HEK293 (cell line): ENCODE measurements around the gene C16orf92.

Source experiments
- CTCF ChIA-PET: fragments of 350-600 bp; formaldehyde crosslinking; extraction: SDS; loops from one replicate; lab custom pipeline; 2021; ENCODE audit warnings: antibody characterized with exemption; lab: Yijun Ruan, JAX
- POLR2A ChIA-PET: fragments of 300-600 bp; formaldehyde crosslinking; extraction: SDS; loops from one replicate; lab custom pipeline; 2020; ENCODE audit warnings: antibody characterized with exemption, inconsistent platforms; lab: Yijun Ruan, JAX
- H3K27ac ChIP-seq: fragments of 200-500 bp; sonication (Bioruptor generic); 2 replicates; pipeline ENCODE4 v1.5.1; 2014; ENCODE audit warnings: low read depth, low read length, control low read depth, inconsistent platforms; ENCODE audit errors: extremely low read depth
- H3K36me3 ChIP-seq, 2 experiments: fragments of 200-500 bp in 1 of 2; sonication (Bioruptor generic) in 1 of 2; 1 replicate in 1 of 2; 2 replicates in 1 of 2; pipeline ENCODE4 v1.5.1; 2014 to 2017; ENCODE audit warnings: inconsistent platforms in 2 of 2, low read length in 2 of 2; ENCODE audit not compliant: control insufficient read depth in 2 of 2, insufficient read depth in 1 of 2
- H3K4me1 ChIP-seq: fragments of 200-500 bp; sonication (Bioruptor generic); 2 replicates; pipeline ENCODE4 v1.5.1; 2014; ENCODE audit warnings: mild to moderate bottlenecking, low read length, inconsistent platforms; ENCODE audit not compliant: control insufficient read depth, insufficient read depth
- H3K4me3 ChIP-seq: 2 replicates; pipeline ENCODE4 v1.5.1; 2011; ENCODE audit warnings: low read depth, mild to moderate bottlenecking, control low read depth, low read length, moderate library complexity
- H3K9me3 ChIP-seq: fragments of 200-500 bp; sonication (Bioruptor generic); 2 replicates; pipeline ENCODE4 v1.5.1; 2014; ENCODE audit warnings: low read depth, low read length, inconsistent platforms; ENCODE audit not compliant: control insufficient read depth, insufficient read depth
- IKZF3 ChIP-seq: fragments of 450-650 bp; IDR thresholded peaks from 2 replicates; pipeline ENCODE4 v1.5.0; 2018; ENCODE audit warnings: missing biosample characterization, mild to moderate bottlenecking, missing genetic modification characterization, moderate library complexity
- MZF1 ChIP-seq: fragments of 450-650 bp; formaldehyde crosslinking; IDR thresholded peaks from 2 replicates; pipeline ENCODE4 v1.5.1; 2017; ENCODE audit warnings: missing biosample characterization, missing genetic modification characterization, borderline replicate concordance
- SCRT1 ChIP-seq: fragments of 450-650 bp; formaldehyde crosslinking; IDR thresholded peaks from 2 replicates; pipeline ENCODE4 v1.5.1; 2016; ENCODE audit warnings: missing biosample characterization, missing genetic modification characterization, borderline replicate concordance
- TRIM28 ChIP-seq: IDR thresholded peaks from 2 replicates; pipeline ENCODE4 v1.6.1; 2011; ENCODE audit warnings: low read length, control low read depth, borderline replicate concordance
- ZNF16 ChIP-seq: fragments of 450-650 bp; formaldehyde crosslinking; IDR thresholded peaks from 2 replicates; pipeline ENCODE4 v1.5.1; 2016; ENCODE audit warnings: low read depth, missing biosample characterization, missing genetic modification characterization
- ZNF184 ChIP-seq: fragments of 450-650 bp; IDR thresholded peaks from 2 replicates; pipeline ENCODE4 v1.5.1; 2018; ENCODE audit warnings: missing biosample characterization, mild to moderate bottlenecking, missing genetic modification characterization
- ZNF2 ChIP-seq: fragments of 450-650 bp; formaldehyde crosslinking; IDR thresholded peaks from 2 replicates; pipeline ENCODE4 v1.5.1; 2016; ENCODE audit warnings: missing biosample characterization, missing genetic modification characterization
- ZNF354C ChIP-seq: fragments of 450-650 bp; formaldehyde crosslinking; IDR thresholded peaks from 2 replicates; pipeline ENCODE4 v1.5.1; 2016; ENCODE audit warnings: missing biosample characterization, missing genetic modification characterization, low read depth, borderline replicate concordance
- ZNF423 ChIP-seq: fragments of 450-650 bp; formaldehyde crosslinking; IDR thresholded peaks from 2 replicates; pipeline ENCODE4 v1.5.1; 2016; ENCODE audit warnings: missing biosample characterization, missing genetic modification characterization
- ZNF48 ChIP-seq: fragments of 450-650 bp; formaldehyde crosslinking; IDR thresholded peaks from 2 replicates; pipeline ENCODE4 v1.5.1; 2016; ENCODE audit warnings: missing biosample characterization, missing genetic modification characterization
- ZNF600 ChIP-seq: fragments of 450-650 bp; formaldehyde crosslinking; IDR thresholded peaks from 2 replicates; pipeline ENCODE4 v1.5.1; 2016; ENCODE audit warnings: missing biosample characterization, missing genetic modification characterization
- ZNF623 ChIP-seq: fragments of 450-650 bp; formaldehyde crosslinking; IDR thresholded peaks from 2 replicates; pipeline ENCODE4 v1.5.1; 2016; ENCODE audit warnings: missing biosample characterization, missing genetic modification characterization
- TF ChIP-seq, protein P1 (sequence below): fragments of 450-650 bp; formaldehyde crosslinking; IDR thresholded peaks from 2 replicates; pipeline ENCODE4 v1.5.1; 2016; ENCODE audit warnings: missing biosample characterization, missing genetic modification characterization
- TF ChIP-seq, protein P2 (sequence below): fragments of 450-650 bp; IDR thresholded peaks from 2 replicates; pipeline ENCODE4 v1.5.1; 2018; ENCODE audit warnings: missing biosample characterization, missing genetic modification characterization

Gene C16orf92

DNA sequence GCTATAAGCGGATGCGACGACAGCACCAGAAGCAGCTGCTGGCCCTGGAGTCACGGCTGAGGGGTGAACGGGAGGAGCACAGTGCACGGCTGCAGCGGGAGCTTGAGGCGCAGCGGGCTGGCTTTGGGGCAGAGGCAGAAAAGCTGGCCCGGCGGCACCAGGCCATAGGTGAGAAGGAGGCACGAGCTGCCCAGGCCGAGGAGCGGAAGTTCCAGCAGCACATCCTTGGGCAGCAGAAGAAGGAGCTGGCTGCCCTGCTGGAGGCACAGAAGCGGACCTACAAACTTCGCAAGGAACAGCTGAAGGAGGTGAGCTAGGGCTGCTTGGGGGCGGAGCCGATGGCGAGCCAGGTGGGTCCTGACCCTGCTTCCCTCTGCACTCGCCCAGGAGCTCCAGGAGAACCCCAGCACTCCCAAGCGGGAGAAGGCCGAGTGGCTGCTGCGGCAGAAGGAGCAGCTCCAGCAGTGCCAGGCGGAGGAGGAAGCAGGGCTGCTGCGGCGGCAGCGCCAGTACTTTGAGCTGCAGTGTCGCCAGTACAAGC, 37.7 kb upstream of the C16orf92 start:
- ChIA-PET POLR2A (interaction anchor here (0.5 to 2.7 kb wide), 6 partner anchors 9 to 86 kb away, joined by 3 to 22 read pairs (median 5); partner anchors contain the start of genes HIRIP3, SEZ6L2 and TAOK2), CTCF (interaction anchor here (0.6 to 1.4 kb wide), 2 partner anchors 9 to 46 kb away, joined by 4 to 5 read pairs; no protein-coding TSS in a partner anchor)

DNA sequence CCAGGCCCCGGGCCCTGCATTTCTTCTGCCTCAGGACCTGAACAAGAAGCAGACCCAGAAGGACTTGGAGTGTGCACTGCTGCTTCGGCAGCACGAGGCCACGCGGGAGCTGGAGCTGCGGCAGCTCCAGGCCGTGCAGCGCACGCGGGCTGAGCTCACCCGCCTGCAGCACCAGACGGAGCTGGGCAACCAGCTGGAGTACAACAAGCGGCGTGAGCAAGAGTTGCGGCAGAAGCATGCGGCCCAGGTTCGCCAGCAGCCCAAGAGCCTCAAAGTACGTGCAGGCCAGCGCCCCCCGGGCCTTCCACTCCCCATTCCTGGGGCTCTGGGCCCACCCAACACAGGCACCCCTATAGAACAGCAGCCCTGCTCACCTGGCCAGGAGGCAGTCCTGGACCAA, 36.8 kb upstream of the C16orf92 start:
- CTCF ChIA-PET = no interaction called here
- POLR2A ChIA-PET = interaction anchor here (0.8 to 2.9 kb wide), 6 partner anchors 8 to 73 kb away, joined by 3 to 22 read pairs (median 6); partner anchors contain the start of genes HIRIP3, KCTD13 and TAOK2
- Histone ChIP-seq H3K9me3 (no peaks in the 10 kb centered on the region), H3K4me1 (no peaks in the 10 kb centered on the region), H3K27ac (no peak overlapping the region), H3K36me3 (peaks cover 52 to 100% of the 10 kb centered on the region in 2 experiments), H3K4me3 (no peak overlapping the region)
- TF ChIP-seq, protein P1, sequence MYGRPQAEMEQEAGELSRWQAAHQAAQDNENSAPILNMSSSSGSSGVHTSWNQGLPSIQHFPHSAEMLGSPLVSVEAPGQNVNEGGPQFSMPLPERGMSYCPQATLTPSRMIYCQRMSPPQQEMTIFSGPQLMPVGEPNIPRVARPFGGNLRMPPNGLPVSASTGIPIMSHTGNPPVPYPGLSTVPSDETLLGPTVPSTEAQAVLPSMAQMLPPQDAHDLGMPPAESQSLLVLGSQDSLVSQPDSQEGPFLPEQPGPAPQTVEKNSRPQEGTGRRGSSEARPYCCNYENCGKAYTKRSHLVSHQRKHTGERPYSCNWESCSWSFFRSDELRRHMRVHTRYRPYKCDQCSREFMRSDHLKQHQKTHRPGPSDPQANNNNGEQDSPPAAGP = no peak
- 0 out of 2 replicates have a peak, but pooled peaks have one; percentile 17 for TF ChIP-seq ZNF2 (tag by site-specific recombination)
- no peak for TF ChIP-seq ZNF184 (tag by site-specific recombination)

More for the DNA sequence above, 37.7 kb upstream of the C16orf92 start:
- no peaks in the 10 kb centered on the region for H3K4me1 ChIP-seq
- H3K4me3 ChIP-seq = no peak overlapping the region
- no peak for TF ChIP-seq IKZF3 (tag by site-specific recombination)
- TF ChIP-seq ZNF354C = no peak
- TF ChIP-seq MZF1 (tag by site-specific recombination) = no peak
- no peak for TF ChIP-seq ZNF623 (tag by site-specific recombination)
- TF ChIP-seq ZNF16 (tag by site-specific recombination) = no peak
- TF ChIP-seq ZNF48 (tag by site-specific recombination) = no peak
- TF ChIP-seq TRIM28 = no peak
- no peak for TF ChIP-seq ZNF423 (tag by site-specific recombination)
- TF ChIP-seq ZNF600 (tag by site-specific recombination) = no peak
- peaks cover 52 to 100% of the 10 kb centered on the region in 2 experiments for H3K36me3 ChIP-seq
- no peaks in the 10 kb centered on the region for H3K9me3 ChIP-seq
- H3K27ac ChIP-seq = no peak overlapping the region

DNA sequence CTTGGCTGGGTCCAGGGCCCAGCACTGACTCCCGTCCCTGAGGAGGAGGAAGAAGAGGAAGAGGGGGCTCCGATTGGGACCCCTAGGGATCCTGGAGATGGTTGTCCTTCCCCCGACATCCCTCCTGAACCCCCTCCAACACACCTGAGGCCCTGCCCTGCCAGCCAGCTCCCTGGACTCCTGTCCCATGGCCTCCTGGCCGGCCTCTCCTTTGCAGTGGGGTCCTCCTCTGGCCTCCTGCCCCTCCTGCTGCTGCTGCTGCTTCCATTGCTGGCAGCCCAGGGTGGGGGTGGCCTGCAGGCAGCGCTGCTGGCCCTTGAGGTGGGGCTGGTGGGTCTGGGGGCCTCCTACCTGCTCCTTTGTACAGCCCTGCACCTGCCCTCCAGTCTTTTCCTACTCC, 36.1 kb upstream of the C16orf92 start:
- no peak overlapping the region for H3K4me3 ChIP-seq
- no peaks in the 10 kb centered on the region for H3K4me1 ChIP-seq
- peaks cover 45 to 100% of the 10 kb centered on the region in 2 experiments for H3K36me3 ChIP-seq
- ChIA-PET POLR2A (interaction anchor here (0.7 to 2.9 kb wide), 5 partner anchors 9 to 73 kb away, joined by 3 to 22 read pairs (median 7); partner anchors contain the start of genes HIRIP3, INO80E, KCTD13 and TAOK2), CTCF (interaction anchor here (0.5 kb wide), 1 partner anchor 45 kb away, joined by 4 read pairs; no protein-coding TSS in a partner anchor)
- H3K27ac ChIP-seq = no peak overlapping the region
- no peak for TF ChIP-seq SCRT1 (tag by site-specific recombination)
- TF ChIP-seq, protein P2, sequence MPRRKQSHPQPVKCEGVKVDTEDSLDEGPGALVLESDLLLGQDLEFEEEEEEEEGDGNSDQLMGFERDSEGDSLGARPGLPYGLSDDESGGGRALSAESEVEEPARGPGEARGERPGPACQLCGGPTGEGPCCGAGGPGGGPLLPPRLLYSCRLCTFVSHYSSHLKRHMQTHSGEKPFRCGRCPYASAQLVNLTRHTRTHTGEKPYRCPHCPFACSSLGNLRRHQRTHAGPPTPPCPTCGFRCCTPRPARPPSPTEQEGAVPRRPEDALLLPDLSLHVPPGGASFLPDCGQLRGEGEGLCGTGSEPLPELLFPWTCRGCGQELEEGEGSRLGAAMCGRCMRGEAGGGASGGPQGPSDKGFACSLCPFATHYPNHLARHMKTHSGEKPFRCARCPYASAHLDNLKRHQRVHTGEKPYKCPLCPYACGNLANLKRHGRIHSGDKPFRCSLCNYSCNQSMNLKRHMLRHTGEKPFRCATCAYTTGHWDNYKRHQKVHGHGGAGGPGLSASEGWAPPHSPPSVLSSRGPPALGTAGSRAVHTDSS (tag by site-specific recombination) = 0 out of 2 replicates have a peak, but pooled peaks have one; percentile 11
- no peaks in the 10 kb centered on the region for H3K9me3 ChIP-seq
